GM19099 (cell line): Measurements from ENCODE around the gene LCE5A.

Experiments
- POLR2A ChIP-seq: IDR thresholded peaks from 3 replicates; pipeline ENCODE4 v1.6.1; 2011; ENCODE audit warnings: low read depth; ENCODE audit not compliant: insufficient read length; ENCODE audit errors: extremely low read depth

LCE5A gene

DNA sequence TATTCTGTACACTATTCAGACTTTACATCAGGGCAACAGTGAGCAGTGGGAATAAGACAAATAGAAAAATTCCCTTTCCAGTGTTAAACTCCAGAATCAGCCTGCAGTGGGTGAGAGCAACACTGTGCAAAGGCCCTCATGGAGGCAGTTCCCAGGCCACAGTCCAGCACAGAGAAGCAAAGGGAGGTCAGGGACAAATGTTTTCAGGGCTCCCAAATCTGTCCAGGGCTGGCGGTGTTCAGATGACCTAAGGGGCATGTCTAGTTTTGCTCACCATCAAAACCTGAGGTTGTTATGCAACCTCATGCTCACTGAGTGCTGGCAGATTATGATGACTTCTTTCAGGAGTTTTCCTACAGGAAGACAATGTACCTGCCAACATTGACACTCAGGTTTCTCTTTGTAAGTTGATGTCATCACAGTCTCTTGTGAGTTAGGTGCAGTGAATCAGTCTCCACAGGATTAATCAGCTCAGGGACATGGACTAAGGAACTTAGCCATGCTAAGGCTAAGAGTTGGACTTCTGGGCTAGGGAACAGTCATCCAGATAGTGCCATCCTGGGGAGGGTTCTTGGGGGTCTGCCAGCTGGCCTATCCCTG, 3.6 kb upstream of the LCE5A start:
- no peak for TF ChIP-seq POLR2A

DNA sequence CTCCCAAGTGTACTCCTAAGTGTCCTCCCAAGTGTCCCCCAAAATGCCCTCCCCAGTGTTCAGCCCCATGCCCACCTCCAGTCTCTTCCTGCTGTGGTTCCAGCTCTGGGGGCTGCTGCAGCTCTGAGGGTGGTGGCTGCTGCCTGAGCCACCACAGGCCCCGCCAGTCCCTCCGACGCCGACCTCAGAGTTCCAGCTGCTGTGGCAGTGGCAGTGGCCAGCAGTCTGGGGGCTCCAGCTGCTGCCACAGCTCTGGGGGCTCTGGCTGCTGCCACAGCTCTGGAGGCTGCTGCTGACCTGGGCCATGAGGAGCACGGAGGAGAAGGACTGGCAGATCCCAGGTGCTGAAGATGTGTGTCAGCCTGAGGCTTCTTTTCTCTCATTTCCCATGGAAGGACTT, 993 bp downstream of the LCE5A start:
- no peak for TF ChIP-seq POLR2A

DNA sequence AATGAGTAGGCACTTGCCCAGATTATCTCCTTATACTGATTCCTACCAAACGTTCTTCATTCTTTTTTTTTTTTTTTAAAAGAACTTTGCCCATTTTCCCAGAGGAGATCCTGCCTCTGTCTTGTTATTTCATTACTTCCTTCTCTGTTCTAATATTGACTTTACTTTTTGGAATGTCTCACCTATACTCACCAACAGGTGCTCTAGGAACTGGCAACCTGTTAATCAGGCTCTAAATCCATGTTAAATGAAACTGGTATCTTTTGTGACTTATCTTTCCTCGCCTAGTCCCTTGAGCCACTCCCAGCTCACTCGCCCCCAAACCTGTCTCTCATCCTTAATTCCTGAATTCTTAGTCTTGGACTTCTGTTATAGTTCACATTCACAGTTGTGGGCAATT, 2.5 kb downstream of the LCE5A start:
- TF ChIP-seq POLR2A: no peak

DNA sequence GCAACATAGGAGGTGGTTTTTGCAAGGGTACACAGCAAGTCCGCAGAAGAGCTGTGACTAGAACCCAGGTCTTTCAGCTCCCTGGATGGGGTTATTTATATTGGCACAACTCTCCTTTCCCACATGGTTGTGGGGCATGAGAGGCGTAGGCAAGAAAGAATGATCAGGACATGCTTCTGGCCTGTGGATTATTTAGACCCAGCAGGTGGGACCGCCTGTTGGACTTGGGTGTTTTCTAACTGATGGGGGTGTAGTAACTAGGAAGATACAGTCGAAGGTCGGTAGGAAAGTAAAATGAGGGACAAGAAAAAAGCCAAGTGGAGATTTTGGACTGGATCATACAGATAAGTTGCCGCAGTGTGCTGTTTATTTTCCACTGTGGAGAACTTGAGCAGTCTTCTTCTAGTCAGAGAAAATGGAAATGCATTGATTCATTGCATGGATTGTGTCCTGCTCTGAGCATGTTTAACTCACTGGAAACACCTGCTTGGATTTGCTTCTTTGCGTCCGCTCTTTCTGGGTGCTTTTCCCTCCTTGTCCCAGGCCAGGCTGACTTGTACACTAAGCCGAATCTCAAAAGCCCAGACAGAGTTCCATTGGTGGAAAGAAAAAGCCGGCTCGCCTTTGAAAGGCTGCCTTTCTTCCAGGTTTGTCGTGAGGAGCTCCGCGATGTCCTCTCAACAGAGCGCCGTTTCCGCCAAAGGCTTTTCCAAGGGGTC, 4.3 kb downstream of the LCE5A start:
- no peak for TF ChIP-seq POLR2A

DNA sequence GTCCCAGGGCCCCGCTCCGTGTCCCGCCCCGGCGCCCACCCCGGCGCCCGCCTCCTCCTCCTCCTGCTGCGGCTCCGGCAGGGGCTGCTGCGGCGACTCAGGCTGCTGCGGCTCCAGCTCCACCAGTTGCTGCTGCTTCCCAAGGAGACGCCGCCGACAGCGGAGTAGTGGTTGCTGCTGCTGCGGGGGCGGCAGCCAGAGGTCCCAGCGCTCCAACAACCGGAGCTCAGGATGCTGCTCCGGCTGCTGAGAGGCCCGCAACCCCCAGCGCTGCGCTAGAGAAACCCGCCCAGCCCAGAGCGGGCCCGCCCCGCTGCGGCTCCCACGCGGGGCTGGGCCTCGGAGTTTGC, 4.8 kb downstream of the LCE5A start:
- TF ChIP-seq POLR2A: no peak

DNA sequence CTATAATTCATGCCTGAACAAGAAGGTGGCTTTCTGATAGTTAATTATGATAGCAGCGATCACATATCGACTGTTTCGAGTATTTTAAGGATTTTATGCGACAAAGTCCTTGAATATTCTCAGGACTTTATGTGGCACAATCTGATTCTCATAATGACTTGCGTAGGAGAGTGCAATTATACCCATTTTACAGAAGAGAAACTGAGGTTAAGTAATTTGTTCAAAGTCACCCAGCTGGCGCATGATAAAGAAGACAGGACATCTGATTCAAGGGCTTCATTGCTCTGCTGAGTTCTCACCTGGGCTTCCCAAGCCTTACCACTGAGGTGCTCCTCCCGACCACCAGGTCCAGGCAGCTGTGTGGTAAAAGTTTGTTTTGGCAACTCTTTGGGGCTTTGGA, 5.5 kb downstream of the LCE5A start:
- TF ChIP-seq POLR2A: no peak

DNA sequence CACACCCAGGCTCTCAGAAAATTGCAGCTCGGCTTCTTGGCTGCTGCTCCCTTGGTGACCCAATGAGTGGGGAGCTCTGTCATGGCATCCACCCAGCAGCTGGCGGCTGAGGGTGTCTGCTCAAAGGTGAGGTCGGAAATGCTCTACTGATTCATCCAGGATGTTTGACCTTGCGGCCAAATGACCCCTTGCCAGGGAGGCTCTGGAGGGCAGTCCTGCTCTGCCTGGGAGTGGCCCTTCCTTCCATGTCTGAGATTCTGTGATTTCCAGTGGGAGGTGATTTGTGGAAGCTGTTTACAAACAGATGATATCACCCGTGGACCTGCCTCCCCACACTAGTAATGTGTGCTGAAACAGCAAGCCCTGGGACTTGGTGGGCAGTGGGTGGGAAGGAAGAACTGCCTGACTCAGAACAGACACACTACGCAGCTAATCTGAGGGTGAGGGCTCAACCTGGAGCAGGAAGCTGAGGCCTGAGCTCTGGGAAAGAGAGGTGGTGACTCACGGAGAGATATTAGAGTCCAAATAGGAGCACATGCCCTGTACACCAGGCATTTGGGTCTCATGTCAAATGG, 6.7 kb downstream of the LCE5A start:
- no peak for TF ChIP-seq POLR2A

DNA sequence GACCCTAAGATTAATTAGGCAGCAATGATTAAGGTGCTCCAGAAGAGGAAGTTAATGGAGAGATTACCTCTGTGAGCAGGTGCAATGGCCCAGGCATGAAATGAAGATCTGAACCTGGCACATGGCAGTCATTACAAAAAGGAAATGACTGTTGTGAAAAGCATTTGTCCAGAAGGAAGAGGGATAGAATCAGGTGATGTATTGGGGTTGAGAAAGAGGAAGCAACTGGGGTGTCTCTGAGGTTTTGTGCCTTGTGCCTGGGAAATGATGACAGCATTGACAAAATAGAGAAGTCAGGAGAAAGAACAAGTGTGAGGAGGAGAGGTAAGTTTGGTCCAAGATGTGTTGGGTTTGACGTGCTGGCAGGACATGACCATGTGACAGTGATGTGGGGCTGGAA, 9.2 kb downstream of the LCE5A start:
- TF ChIP-seq POLR2A: no peak

DNA sequence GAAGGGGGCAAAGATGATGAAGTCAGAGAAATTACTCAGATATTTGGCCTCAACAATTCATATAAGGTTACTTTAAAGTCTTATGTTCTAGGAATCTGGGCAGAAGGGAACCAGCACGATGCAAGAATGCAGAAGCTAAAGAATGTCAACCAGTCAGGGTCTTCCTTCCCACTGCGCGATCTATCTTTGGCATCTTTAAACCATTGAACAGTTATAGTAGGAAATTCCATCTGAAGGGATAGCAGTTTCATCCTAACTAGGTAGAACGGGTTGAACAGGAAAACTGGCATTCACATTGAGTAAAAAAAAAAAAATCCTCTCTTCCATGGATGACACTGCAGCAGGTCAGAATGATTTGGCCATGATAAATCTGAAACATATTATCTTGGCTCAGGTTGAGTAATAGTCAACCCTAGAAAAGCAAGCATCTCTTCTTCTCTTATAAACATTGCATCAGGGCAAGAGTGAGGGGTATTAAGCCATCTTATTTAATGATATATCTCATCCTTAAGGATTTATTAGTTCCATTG, 10.0 kb downstream of the LCE5A start:
- no peak for TF ChIP-seq POLR2A

DNA sequence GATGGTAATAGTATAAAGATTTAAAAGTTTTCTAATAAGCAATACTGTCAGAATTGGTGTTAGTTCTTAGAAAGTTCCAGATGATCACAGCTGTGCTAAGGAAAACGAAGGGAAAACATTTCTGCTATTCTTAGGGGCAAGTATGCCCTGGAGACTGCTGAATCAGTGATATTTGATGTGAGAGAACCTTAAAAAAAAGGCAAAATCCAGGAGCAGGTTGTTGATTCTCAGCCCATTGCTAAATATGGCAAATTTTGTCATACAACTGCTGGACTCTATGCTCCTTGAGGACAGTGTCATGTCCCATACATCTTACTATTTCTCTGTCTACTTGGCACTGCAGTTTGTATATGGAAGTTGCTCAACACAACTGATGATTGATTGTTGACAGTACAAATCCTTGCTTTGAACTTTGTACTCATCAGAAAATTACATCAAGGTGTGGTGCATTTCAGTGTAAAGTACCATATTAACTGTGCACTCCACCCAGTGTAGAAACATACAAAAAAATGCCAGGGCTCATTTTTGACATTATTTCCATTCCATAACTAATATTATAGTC, 14.6 kb downstream of the LCE5A start:
- no peak for TF ChIP-seq POLR2A

DNA sequence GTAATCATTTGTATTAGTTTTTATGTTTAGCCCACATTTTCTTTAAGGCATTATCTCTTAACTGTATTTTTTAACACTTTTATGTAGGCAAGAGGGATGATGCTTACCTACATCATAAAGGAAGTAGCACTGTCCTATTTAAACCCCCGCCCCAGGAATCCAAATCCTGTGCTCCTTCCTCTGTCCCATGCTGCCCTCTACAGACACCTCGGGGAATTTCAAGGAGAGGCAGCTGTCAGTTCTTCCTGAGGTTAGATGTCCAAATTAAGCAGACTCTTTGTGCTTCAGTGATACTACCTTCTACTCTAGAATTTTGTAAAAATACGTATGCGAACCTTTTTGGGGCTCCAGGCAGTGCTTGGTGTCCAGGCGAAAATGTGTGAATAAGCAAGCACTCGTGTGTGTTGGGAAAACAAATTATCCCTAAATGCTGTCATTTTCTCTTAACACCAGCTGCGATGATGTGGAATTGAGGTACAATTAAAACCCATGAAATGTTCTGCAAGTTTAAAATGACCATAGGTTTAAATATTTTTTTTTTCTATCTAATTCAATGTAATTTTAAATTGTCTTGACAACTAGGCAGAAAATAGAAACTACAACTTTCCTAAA, 22.8 kb downstream of the LCE5A start:
- TF ChIP-seq POLR2A: no peak

DNA sequence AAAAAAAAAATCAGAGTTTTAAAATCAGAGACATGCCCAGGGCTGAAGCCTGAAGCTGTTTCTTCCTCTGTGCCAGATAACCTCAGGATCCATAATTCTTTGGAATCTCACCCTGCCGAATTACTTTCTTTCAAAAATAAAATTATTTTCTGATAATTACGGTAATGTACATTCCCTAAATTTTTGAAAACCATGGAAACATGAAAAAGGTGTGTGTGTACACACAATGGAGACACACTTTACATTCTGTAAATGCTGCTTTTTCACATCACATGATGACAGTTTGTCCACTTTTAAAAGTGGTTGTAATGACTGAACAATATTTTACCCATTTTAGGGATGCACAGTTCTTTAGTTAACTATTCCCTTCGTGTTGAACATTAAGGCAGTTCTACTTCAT, 25.2 kb downstream of the LCE5A start:
- no peak for TF ChIP-seq POLR2A

DNA sequence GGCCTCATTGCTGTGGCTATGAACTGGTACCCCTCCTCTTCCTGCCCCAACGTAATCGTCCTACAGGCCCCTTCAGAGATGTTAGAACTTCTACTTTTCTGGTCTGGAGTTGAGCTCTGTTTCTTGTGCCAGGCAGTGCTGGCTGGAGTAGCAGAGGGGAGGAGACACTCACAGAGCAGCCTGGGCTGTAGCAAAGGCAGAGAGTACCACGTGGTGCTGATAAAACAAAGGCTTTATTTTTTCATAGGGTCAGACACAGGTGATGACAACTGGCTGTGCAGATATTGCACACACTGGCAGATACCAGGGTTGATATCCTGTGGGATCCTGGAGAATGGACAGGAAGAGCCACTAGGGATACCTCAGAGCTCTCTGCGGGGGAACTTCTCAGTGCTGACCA, 26.9 kb downstream of the LCE5A start:
- no peak for TF ChIP-seq POLR2A

DNA sequence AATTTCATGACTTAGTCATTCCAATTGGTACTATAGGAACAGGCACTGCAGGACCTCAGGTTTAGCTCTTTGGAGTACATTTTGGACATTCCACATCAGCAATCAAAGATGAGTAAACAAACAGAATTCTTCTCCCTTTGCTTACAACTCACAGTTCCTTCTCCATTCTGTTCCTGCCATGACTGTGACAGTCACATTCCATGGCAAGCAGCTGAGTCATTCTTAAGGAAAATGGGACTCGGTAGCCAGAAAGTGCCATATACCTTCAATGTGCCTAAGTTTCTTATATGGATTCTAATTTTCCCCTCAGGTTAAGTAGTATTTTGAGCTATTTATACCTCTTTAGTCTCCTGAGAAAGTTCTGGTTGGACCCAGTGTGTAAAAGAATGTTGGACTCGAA, 29.3 kb downstream of the LCE5A start:
- TF ChIP-seq POLR2A: no peak

DNA sequence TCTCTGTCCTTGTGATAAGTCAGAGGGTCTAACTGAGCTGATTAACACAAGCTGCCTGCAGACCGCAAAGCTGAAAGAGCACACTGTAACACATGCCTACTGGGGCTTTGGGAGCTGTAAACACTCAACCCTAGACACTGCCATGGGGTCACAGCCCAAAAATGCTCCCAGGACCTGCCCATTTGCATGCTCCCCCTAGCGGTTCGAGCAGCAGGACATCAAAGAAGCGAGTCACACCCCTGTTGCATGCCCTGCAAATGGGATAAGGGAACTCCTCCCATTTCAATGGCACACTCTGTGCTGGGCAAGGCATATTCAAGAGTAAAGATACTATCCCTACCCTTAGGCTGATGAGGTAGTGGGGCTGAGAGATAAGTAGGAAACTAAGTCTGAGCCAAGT, 33.2 kb downstream of the LCE5A start:
- no peak for TF ChIP-seq POLR2A

DNA sequence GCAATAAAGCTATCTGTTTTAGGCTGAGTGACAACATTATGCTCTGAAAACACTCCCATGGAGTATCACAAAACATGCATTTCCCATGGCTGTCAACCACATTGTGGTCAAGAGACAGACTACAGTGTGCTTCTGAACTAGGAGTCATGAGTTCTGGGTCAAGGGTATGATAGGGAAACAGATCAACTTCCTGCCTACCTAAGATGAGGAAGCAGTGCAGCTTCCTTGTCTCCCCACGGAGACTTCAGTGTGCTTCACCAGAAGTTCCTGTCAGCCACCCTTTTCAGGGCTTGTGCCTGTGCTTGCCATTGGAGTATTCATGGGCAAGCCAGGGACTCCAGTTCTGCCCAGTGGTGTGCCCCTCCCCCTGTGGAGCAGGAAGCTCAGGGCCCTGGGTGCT, 36.1 kb downstream of the LCE5A start:
- no peak for TF ChIP-seq POLR2A
